ENCODE results near the gene RXRA.

RXRA gene

DNA sequence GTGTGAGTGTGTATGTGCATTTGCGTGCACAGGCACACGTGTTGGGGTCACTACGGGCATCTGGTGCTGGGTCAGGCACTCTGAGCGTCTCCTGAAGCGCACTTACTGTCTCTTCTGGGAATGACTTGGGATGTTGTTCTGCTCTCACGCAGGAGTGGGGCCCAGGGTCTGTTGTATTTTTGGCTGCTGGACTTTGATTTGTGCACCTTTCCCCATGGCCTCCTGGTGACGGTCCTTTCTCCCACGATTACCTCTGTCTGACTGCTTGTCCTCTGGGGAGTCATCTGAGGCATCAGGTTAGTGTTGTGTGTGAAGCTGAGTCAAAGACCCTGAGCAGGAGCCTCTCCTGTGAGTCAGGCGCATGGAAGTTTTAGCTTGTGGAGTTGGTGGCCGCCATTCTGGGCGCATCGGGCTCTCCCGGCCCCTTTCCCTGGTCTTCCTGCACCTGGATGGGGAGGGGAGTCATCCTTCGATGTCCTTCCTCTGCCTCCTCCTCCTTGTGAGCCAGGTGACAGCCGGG is 62.1 kb downstream of the RXRA start:
- no peak for DNase-seq

DNA sequence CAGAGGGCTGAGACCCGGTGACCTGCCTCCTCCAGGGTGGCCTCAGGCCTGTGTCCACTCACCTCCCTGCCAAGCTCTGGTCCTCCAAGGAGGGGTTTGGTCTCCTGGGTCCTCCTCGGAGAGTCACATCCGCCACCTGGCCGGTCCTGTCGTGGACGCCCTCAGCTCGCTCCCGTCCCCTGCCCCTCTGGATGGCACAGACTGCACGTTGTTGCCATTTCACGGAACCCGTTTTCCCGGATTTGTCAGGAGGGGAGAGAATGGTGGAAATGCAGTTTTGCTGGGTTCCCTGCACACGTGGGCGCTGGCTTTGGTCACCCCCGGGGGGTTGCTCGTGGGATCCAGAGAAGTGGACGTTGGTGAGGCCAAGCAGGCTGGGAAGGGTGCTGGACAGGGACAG is 62.7 kb downstream of the RXRA start:
- no peak for DNase-seq

DNA sequence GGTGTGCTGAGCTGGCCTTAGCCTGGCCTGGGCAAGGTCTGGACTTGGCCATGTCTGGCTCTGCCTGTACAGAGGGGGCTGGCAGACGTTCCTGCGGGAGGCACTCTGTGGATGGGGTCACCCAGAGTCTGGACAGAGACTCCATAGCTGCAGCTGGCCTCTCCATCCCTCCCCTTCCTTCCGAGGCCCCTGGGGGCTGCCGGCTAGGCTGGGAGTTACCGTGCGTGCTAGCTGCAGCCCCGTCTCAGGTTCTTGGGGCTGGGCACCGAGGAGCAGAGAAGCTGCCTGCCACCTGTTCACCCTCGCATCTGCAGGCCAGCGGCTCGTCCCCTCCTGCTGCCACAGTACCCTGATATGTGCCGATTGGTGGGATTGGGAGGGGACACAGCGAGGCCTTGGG is 63.4 kb downstream of the RXRA start:
- DNase-seq, result no peak

DNA sequence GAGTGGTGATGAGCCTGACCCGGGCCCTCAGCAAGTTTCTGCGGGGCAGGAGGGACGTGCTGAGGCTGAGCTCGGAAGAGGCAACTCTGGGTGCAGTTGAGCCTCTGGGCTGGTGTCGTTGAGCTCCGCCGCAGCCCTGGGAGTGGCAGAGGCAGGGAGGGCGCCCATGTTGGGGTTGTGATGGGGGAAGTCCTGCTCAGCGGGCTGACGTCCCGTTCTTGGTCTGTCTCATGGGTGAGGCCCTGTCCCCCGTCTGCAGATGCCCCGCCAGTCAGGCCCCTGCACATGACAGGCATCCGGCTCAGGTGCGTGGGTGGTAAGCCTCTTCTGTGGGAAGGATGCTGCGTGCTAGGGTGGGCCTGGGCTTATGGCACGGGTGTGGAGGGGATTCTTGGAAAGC is 64.3 kb downstream of the RXRA start:
- no peak for DNase-seq

DNA sequence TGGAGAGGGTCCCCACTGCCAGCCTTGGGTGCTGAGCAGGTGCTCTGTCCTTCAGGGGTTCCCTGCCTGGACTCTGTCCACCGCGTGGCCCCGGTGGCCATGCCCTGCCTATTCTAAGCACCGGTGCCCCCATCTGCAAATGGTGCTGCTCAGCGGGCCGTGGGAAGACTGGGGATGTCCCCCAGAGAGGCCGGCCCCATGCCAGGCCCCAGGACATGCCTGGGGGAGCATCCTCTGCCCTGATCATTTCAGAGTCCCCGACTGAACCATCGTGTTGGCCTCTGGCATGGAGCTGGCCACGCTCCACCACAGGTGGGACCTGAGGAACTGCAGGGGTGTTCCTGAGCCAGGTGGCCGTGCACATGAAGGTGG is 64.7 kb downstream of the RXRA start:
- DNase-seq, result no peak

DNA sequence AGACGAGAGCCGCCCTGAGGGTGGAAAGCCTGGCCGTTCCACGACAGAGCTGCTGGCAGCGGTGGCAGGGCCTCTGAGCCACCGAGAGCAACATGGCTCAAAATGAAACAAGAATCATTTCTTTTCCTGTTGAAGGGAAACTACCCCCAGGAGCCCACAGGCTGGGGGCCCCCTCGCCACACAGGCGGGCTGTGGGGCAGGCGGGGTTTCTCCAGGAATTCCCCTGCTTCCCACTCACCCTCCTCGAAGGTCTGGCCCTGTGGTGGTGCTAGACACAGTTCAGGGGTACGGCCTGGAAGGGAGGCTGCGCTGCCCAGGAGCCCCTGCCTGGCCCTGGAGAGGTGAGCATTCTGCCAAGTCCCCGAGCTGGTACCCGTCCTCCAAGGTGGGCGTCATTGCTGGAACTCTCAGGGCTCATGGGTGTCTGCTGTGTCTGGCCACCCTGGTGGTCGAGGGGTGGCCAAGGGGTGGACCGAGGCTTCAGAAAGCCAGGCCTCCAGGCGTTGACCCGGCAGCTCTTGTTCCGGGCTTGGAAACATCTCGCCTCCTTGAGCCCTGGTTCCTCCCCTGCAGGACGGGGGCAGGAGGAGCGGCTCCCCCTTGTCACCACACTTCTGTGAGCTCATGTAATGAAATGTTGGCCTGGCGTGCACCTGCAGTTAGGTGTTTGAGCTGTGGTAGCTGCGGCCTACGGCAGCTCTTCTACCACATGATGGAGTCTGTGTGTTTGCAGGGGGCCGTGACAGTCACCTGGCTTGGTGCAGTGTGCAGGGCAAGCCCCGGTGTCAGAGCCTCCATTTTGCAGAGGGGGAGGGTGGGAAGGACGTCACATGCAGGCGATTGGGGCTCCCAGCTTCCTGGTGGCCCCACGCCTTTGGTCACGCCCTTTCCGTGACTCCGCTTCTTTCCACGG is 65.3 kb downstream of the RXRA start:
- DNase-seq, result peak; percentile 77

DNA sequence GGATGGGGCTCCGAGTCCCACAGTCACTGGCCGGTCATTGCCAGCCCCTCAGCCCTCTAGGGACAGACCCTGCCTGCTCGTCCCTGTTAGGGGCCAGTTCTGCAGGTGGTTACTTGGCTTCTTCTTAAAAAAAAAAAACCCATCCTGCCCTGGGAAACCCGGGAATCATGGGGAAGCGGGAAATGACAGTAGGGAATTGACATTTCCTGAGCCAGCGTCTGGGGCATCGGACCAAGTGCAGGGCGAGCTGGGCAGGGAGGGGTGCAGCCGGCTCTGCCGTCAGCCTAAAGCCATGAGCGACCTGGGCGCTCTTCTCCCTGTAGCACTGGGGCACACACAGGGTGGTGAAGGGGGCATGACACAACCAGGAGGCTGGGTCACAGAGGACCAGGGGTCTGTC is 66.6 kb downstream of the RXRA start:
- no peak for DNase-seq

DNA sequence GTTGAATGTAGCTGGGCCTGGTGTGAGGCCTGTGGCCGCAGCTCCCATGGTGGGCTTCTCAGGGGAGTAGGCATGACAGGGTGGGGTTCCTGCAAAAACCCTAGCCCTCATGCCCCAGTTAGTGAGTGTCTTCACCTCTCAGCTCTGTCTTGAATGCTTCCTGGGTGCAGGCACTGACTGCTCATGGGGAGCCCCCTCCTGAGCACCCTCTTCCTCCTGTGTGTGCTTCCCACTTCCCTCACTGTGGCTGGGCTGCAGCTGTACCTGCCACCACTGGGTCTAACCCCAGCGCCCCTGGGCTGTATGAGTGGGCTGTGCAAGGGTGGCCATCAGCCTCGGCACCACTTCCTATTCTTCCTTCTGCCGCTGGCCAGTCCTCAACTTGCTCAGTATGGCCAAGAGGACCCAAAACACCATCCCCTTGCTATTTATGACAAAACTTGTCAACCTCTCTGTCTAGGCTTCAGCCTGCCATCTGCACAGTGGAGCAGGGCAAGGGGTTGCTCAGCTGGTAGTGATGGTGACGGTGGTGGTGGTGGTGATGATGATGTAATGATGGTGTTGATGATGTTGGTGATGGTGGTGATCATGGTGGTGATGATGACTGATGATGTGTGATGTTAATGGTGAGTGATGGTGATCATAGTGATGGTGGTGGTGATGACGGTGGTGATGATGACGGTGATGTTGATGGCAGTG is 67.5 kb downstream of the RXRA start:
- DNase-seq, result no peak

DNA sequence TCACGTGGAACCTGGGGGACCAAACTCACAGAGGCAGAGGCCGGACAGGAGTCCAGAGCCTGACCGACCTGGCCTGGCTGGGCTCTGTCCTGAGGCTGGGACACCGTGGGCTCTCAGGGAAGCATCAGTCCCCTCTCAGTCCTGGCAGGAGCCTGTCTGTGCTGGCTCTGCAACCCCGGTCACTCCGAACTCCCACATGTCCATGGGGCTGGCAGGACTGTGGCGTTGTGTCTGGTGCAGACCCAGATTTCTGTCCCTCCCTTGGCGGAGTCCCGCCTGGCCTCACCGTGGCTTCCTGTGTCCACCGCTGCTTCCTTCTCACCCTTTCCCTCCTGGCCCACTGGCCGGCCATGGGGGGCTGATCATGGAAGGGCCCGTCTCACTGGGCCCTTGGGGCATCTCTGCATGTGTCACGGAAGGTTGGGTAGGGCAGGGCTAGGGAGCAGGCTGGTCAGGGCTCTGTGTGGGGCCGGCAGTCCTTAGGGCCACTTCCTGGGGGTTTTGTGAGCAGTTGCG is 68.8 kb downstream of the RXRA start:
- no peak for DNase-seq

DNA sequence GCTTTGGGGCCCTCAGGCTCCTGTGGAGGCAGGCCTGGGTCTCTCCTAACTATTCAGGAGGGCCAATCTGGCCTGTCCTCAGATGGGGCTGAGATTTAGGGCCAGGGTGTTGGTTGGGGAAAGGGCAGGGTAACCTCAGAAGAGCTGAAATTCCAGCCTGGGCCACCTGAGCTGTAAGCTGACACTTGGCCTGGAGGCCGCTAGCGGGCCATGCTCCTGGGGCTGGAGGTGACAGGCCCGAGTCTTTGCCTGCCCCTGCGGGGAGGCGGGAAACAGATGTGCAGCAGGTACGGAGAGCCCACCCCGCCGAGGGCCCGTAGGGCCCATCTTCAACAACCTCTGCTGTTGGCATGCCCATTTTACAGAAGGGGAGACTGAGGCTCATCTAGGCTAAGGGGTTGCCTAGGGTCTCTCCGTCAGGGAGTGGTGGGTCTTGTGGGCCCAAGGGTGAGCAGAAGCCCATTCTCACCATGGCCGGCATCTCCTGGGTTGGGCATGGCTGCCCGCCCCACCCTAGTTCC is 69.5 kb downstream of the RXRA start:
- DNase-seq, result no peak

DNA sequence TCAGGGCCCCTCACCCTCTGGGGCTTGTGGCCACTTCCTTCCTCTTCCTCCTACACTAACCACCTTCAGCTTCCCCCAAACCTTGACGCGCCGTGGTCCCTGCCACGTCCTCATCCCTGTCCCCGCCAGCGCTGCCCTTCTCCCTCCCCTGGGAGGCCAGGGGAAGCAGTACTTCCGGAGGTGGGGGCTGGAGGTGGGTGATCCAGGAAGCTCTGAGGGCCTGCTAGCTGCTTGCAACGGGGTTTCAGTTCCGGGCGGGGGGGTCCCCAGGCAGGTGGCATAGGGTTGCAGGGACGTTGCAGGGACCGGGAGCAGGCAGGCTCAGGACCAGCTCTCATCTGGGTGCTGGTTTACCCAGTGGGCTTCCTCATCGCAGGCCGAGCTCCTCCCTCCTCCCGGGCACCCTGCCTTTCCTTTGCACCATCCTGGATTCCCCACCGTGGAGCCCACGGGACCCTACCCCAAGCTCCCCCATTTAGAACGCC is 70.0 kb downstream of the RXRA start:
- DNase-seq, result peak; percentile 58

DNA sequence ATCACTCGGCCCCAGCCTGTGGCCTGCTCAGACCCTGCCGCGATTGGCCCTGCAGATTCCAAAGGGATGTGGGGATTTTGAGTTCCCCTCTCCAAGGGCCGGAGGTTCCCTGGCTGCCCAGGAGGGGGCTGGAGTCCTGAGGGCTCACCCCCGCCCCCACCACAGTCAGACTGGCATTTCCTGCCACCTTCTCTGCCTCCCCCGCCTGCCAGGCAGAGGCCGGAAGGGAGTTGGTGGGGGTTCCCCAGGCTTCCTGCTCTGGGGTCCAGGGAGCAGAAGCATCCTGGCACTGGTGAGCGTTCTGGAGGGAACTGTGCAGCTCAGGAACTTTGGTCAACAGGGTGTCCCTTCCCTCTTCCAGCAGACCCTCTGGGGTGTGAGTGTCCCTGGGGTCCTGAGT is 70.6 kb downstream of the RXRA start:
- peak; percentile 39 for DNase-seq

DNA sequence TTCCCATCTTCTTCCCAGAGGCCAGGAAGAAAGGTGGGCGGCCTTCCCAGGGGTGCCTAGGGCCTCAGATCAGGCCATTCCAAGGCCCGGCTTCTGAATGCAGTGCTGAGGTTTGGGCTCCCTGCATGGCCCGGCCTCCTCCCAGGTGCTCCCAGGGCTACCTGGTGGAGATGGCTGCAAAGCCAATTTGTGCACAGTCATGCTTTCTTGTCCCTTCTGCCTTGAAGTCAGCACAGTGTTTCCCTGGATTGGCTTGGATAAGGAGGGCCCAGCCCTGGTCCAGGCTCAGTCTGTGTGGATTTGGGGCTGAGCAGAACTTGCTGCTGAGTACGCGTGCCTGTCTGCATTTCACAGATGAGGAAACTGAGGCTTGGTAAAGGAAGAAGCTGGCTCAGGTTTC is 72.5 kb downstream of the RXRA start:
- DNase-seq, result no peak

DNA sequence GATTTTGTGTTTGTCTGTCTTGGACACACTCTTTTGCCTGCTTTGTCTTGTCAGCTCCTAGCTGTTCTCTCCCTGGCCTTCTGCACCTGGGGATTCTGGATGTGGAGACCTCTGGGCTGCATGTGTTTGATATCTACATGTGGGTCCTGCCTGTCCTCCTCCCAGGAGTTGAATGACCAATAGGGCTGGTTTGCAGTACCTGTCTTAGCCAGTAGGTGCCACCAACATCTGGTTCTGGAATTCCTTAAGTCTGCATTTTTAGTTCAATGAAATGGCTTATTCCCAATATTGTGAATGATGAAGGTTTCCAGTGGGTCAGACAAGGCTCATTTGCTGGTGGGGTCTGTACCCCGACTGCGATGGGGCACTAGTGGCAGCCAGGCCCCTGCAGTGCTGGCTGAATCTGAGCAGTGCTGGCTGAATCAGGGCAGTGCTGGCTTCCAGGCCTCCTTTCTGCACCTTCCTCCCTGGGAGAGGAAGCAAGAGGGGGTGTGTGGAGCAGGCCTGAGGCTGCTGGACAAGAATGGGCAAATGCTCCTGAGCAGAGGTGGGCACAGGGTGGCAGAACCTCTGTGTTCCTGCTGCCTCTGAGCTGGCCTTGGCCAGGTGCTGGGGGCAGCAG is 73.3 kb downstream of the RXRA start:
- DNase-seq, result peak; percentile 67

DNA sequence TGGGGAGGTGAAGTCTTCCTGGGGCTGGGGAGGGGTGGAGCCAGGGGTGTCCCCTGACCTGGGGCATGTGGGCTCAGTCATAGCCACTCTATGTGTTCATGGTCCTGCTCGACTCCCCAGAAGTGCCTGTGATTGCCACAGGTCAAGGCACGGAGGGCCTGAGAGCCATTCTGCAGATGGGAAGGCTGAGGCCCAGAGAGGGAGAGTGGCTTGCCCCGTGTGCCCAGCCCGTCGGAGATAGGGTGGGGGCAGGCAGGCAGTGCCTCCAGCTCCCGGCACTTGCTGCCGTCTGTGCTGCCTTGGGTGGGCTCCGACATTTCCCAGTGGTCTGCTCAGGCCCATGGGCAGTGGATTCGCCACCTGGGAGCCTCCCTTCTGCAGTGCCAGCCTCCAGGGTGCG is 74.0 kb downstream of the RXRA start:
- no peak for DNase-seq

DNA sequence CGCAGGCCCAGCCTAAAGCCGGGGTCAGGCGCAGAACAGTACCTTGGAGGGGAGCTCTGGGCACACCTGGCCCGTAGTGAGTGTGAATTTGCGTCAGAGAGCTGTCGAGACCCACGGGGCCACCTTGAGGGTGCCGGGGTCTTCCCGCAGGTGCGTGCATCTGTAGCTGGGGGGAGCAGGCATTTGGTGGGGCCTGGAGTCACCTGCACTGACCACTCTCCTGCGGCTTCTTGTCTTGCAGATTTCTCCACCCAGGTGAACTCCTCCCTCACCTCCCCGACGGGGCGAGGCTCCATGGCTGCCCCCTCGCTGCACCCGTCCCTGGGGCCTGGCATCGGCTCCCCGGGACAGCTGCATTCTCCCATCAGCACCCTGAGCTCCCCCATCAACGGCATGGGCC is 75.1 kb downstream of the RXRA start:
- no peak for DNase-seq

DNA sequence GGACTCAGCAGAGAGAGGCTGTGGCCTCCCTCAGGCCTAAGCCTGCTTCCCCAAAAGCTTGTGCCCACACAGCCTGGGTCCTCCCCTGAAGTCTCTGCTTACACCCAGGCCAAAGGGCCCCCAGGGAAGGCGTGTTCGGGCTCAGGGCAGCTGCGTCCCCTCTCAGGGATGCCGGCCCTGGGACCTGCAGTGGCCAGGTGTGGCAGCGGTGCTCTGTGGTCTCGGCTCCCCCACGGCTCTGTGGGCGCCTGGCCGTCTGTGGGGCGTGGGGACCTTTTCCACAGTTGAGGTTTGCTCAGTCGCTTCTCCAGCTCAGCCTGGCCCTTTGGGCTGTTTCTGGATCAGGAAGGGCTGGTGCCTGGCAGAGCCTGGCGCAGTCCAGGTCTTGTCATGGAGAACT is 75.9 kb downstream of the RXRA start:
- DNase-seq, result no peak

DNA sequence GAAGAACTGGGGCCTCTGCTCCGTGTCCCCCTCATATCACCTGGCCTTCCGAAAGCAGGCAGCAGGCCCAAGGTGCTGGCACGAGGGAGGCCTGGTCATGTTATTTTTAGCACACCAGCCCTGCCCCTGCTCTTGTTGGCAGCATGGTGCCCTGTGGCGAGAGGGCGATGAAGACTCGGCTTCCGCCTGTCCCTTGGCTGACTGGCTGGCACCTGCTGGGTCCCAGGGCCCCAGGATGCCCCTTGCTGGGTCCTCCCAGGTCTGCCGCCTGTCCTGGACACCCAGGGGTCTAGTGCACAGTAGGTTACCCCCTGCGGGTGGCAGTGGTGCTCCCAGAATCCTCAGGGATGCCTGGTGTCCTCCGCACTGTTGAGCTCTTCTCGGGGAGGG is 77.0 kb downstream of the RXRA start:
- no peak for DNase-seq

DNA sequence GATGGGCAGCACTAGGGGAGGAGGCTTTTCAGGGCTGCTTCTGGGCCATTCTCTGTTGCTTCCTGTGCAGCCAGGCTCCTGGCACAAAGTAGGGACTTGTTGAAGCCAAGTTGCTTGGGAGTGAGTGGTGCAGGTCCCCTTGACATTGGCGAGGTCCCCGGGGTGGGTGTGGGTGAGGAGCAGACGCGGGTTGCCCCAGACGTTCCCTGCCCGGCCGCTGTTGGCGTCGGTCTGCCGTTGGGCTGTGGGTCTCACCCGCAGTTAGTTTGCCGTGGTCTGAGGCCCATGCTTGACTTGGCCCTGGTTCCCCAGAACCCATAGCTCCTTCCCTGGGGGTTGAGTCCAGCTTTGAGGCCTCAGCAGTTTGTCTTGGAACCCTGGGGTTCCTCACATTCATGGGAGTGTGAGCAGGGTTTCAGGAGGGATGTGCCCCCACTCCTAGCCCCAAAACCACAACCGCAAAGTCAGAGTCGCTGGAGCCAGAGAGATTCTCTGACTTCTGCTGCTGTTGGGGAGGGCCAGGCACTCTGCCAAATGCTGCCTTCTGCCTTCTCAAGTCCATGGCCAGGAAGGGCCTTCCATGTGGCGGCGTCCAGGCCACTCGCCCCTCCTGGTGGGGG is 77.5 kb downstream of the RXRA start:
- DNase-seq, result peak; percentile 64

DNA sequence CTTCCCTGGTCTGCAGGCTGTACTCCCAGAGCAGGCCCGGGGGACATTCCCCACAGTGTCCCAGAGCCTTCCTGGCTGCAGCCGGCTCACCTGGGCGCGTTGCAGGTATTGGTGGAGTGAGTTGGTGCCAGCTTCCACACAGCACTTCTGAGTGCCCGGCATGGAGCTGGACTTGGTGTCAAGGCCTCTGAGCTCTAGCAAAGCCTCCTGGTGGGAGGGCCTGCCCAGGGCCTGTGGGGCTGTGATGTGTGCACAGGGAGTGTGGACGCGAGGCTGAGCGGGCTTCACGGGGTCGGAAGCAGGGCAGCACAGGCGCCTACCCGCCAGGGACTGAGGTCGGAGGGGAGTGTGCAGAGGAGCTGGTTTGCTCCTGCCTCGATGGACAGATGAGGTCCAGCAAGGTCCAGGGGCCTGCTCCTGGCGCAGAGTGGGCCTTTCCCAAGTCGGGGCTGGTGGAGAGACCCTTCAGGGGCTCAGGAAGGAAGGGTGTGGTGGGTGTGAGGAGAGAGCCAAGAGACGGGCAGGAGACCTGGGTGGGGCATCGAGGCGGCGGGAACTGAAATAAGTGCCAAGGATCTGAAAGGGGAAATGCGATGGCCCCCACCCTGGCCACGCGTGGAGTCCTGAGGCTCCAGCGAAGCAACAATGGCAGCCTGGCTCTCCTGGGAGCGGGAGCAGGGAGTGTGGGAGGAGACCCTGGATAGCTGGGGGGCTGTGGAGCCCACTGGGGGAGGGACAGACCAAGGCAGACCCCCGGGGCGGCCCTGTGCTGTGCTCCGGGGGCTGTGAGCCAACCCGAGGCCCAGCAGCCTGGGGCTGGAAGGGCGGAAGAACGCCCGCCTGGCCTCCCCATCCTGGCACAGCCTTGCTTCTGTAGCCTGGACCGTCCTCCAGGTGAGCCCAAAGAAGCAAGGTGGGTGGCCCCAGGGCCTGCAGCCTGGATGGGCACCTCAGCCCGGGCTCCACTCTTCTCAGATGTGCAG is 78.4 kb downstream of the RXRA start:
- peak; percentile 32 for DNase-seq

DNA sequence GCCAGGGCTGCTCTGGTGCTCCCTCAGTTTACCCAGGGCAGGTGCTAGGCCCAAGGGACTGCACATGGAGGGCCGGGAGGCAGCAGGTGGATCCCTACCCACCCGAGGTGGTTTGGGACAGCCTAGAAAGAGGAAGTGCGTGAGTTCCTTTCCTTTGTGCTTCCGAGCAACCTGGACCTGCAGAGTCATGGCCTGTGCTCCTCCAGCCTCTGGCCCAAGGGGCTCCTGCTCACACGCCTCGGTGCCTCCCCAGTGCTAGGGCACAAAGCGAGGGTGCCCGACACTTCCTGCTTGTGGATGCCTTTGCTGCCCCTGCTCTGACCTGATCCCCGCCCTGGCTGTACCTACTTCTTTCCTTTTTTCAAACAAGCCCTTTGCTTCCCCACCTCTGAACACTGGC is 79.3 kb downstream of the RXRA start:
- DNase-seq, result peak; percentile 29

All from suppressor macrophage treated with lipopolysaccharide for 4 hours (primary cell).